Fibroblast of lung (primary cell): ENCODE results near the gene SDHAF1. TPM values are rescaled to one million over a fixed set of nuclear protein-coding genes. Genes with fewer than 3 reads are reported as not detected.

ENCODE experiments used
- DNase-seq, 2 donors: peaks; one replicate each; pipeline versions ENCODE4 v3.0.0 to v3.0.0-alpha.2; 2010; ENCODE audit warnings: low read depth in 2 of 2
- H2AFZ ChIP-seq: 2 replicates; pipeline ENCODE4 v1.5.1; 2012; ENCODE audit warnings: low read length, control low read depth, inconsistent platforms
- H3K27ac ChIP-seq: 2 replicates; pipeline ENCODE4 v1.5.1; 2011; ENCODE audit warnings: low read length, control low read depth; ENCODE audit not compliant: insufficient read depth
- H3K27me3 ChIP-seq: 2 replicates; pipeline ENCODE4 v1.5.1; 2011; ENCODE audit warnings: mild to moderate bottlenecking, low read length; ENCODE audit not compliant: control insufficient read depth, insufficient read depth
- H3K36me3 ChIP-seq: 2 replicates; pipeline ENCODE4 v1.5.1; 2011; ENCODE audit warnings: low read length; ENCODE audit not compliant: control insufficient read depth, insufficient read depth
- H3K4me1 ChIP-seq: 2 replicates; pipeline ENCODE4 v1.5.1; 2011; ENCODE audit warnings: low read length; ENCODE audit not compliant: control insufficient read depth, insufficient read depth; ENCODE audit errors: extremely low read depth
- H3K4me2 ChIP-seq: 2 replicates; pipeline ENCODE4 v1.5.1; 2011; ENCODE audit warnings: low read length, control low read depth; ENCODE audit not compliant: insufficient read depth; ENCODE audit errors: extremely low read depth
- H3K4me3 ChIP-seq, 4 experiments: fragments of 200-600 bp in 1 of 4; sonication (generic) in 1 of 4; replicated peaks in 1 of 4; 2 replicates each; pipeline ENCODE4 v1.5.1; 2011 to 2016; ENCODE audit warnings: low read length in 4 of 4, low read depth in 3 of 4, mild to moderate bottlenecking in 3 of 4, control low read depth in 2 of 4, inconsistent platforms in 1 of 4, mixed read lengths in 1 of 4; ENCODE audit not compliant: insufficient read depth in 1 of 4; ENCODE audit errors: control extremely low read depth in 1 of 4
- H3K79me2 ChIP-seq: 2 replicates; pipeline ENCODE4 v1.5.1; 2012; ENCODE audit warnings: mild to moderate bottlenecking, low read length, inconsistent platforms; ENCODE audit not compliant: control insufficient read depth, insufficient read depth
- H3K9ac ChIP-seq: 2 replicates; pipeline ENCODE4 v1.5.1; 2011; ENCODE audit warnings: mild to moderate bottlenecking, low read length, control low read depth; ENCODE audit not compliant: insufficient read depth
- H3K9me3 ChIP-seq: 2 replicates; pipeline ENCODE4 v1.5.1; 2012; ENCODE audit warnings: low read depth, low read length; ENCODE audit not compliant: control insufficient read depth, insufficient read depth
- H4K20me1 ChIP-seq: 2 replicates; pipeline ENCODE4 v1.5.1; 2011; ENCODE audit warnings: low read length; ENCODE audit not compliant: control insufficient read depth, insufficient read depth; ENCODE audit errors: extremely low read depth
- CTCF ChIP-seq, 2 donors: IDR thresholded peaks in 1 of 2; conservative IDR thresholded peaks in 1 of 2; 1 replicate in 1 of 2; 2 replicates in 1 of 2; pipeline ENCODE4 v1.5.1; 2011 to 2012; ENCODE audit warnings: low read length in 2 of 2, control low read depth in 1 of 2, inconsistent platforms in 1 of 2, low read depth in 1 of 2, mild to moderate bottlenecking in 1 of 2
- EZH2 ChIP-seq: IDR thresholded peaks from 2 replicates; pipeline ENCODE4 v1.5.1; 2012; ENCODE audit warnings: low read length, control low read depth, mild to moderate bottlenecking; ENCODE audit errors: missing control alignments
- polyA plus RNA-seq, 2 donors: library from polyadenylated mRNA; depleted of rRNA in 1 of 2; stranded (reverse) in 1 of 2; unstranded in 1 of 2; fragments of >200 nt; gene quantifications; 2 replicates each; pipeline ENCODE4 v1.2.1, GENCODE V29; 2011 to 2012; ENCODE audit warnings: missing spikeins in 1 of 2
- total RNA-seq: library from RNA; depleted of rRNA; stranded (reverse); fragments of >200 nt; gene quantifications from 2 replicates; pipeline ENCODE4 v1.2.1, GENCODE V29; 2014

Gene SDHAF1
- total and polyA plus RNA-seq, 2 donors (not counting 1 experiment from before 2014, with no cell fraction given): 6.4 to 7.8 TPM

- Histone ChIP-seq H3K9ac (no peak overlapping the region), H3K27me3 (no peaks in the 10 kb centered on the region), H3K4me1 (peaks cover 8% of the 10 kb centered on the region), H3K27ac (no peak overlapping the region), H2AFZ (no peak overlapping the region), H4K20me1 (no peaks in the 10 kb centered on the region), H3K4me3 (no peak overlapping the region), H3K79me2 (no peaks in the 10 kb centered on the region), H3K9me3 (no peaks in the 10 kb centered on the region), H3K4me2 (no peak overlapping the region), H3K36me3 (no peaks in the 10 kb centered on the region)
- no peak for DNase-seq
- TF ChIP-seq CTCF (conservative IDR thresholded peaks at IDR 0.05 in 1 of 2, IDR thresholded peaks at IDR 0.05 in 1 of 2; ENCODE audit: low read depth in 1 of 2, low read length in 2 of 2): no peak
- no peak for TF ChIP-seq EZH2
These were observed 49.0 kb downstream of the SDHAF1 start for GRCh38 chr19:36043952-36044351.

Other genes with a start within 250 kb of the SDHAF1 start
- 5.9 and 9.1 TPM in 2 replicates for gene U2AF1L4, start 249.8 kb upstream of the SDHAF1 start, total RNA-seq
- 11.9 and 13.8 TPM in 2 replicates for gene U2AF1L4, start 249.8 kb upstream of the SDHAF1 start, polyA plus RNA-seq
- gene PSENEN, start 249.5 kb upstream of the SDHAF1 start, total RNA-seq: 15.7 and 16.0 TPM in 2 replicates
- gene PSENEN, start 249.5 kb upstream of the SDHAF1 start, polyA plus RNA-seq: 31.4 and 35.5 TPM in 2 replicates
- gene LIN37, start 246.6 kb upstream of the SDHAF1 start, total RNA-seq: 6.4 and 10.0 TPM in 2 replicates
- 8.5 and 10.3 TPM in 2 replicates for gene LIN37, start 246.6 kb upstream of the SDHAF1 start, polyA plus RNA-seq
- gene HSPB6, start 238.2 kb upstream of the SDHAF1 start, total RNA-seq: 47.8 and 54.3 TPM in 2 replicates
- gene HSPB6, start 238.2 kb upstream of the SDHAF1 start, polyA plus RNA-seq: 53.1 and 71.0 TPM in 2 replicates
- gene PROSER3, start 237.0 kb upstream of the SDHAF1 start, total RNA-seq: 2.6 and 3.8 TPM in 2 replicates
- gene PROSER3, start 237.0 kb upstream of the SDHAF1 start, polyA plus RNA-seq: 8.1 and 12.9 TPM in 2 replicates
- gene ARHGAP33, start 219.6 kb upstream of the SDHAF1 start, total RNA-seq: 2.1 and 2.3 TPM in 2 replicates
- gene ARHGAP33, start 219.6 kb upstream of the SDHAF1 start, polyA plus RNA-seq: 0.58 and 1.7 TPM in 2 replicates
- not detected in 2 replicates for gene PRODH2, start 182.3 kb upstream of the SDHAF1 start, total RNA-seq
- gene PRODH2, start 182.3 kb upstream of the SDHAF1 start, polyA plus RNA-seq: not detected in 2 replicates
- not detected in 2 replicates for gene NPHS1, start 142.7 kb upstream of the SDHAF1 start, total RNA-seq
- gene NPHS1, start 142.7 kb upstream of the SDHAF1 start, polyA plus RNA-seq: not detected in 2 replicates
- under 0.01 TPM in 1 of 2 replicates, not detected in the other for gene KIRREL2, start 138.3 kb upstream of the SDHAF1 start, total RNA-seq
- not detected in 2 replicates for gene KIRREL2, start 138.3 kb upstream of the SDHAF1 start, polyA plus RNA-seq
- 0.99 and 2.6 TPM in 2 replicates for gene APLP1, start 126.6 kb upstream of the SDHAF1 start, total RNA-seq
- 3.7 and 4.1 TPM in 2 replicates for gene APLP1, start 126.6 kb upstream of the SDHAF1 start, polyA plus RNA-seq
- 2.3 and 2.6 TPM in 2 replicates for gene NFKBID, start 94.6 kb upstream of the SDHAF1 start, total RNA-seq
- gene NFKBID, start 94.6 kb upstream of the SDHAF1 start, polyA plus RNA-seq: 1.2 and 2.4 TPM in 2 replicates
- gene HCST, start 92.7 kb upstream of the SDHAF1 start, total RNA-seq: 1.0 and 2.0 TPM in 2 replicates
- 0.14 and 0.16 TPM in 2 replicates for gene HCST, start 92.7 kb upstream of the SDHAF1 start, polyA plus RNA-seq
- 0.26 TPM in 1 of 2 replicates, not detected in the other for gene TYROBP, start 86.9 kb upstream of the SDHAF1 start, total RNA-seq
- gene TYROBP, start 86.9 kb upstream of the SDHAF1 start, polyA plus RNA-seq: not detected in 2 replicates
- gene LRFN3, start 58.8 kb upstream of the SDHAF1 start, total RNA-seq: 2.6 and 3.1 TPM in 2 replicates
- 2.2 and 2.6 TPM in 2 replicates for gene LRFN3, start 58.8 kb upstream of the SDHAF1 start, polyA plus RNA-seq
- gene SYNE4, start 13.6 kb downstream of the SDHAF1 start, total RNA-seq: under 0.01 and 0.17 TPM in 2 replicates
- 0.07 and 0.12 TPM in 2 replicates for gene SYNE4, start 13.6 kb downstream of the SDHAF1 start, polyA plus RNA-seq
- 12.8 and 20.1 TPM in 2 replicates for gene ALKBH6, start 19.0 kb downstream of the SDHAF1 start, total RNA-seq
- gene ALKBH6, start 19.0 kb downstream of the SDHAF1 start, polyA plus RNA-seq: 19.5 and 21.0 TPM in 2 replicates
- 8.2 and 19.8 TPM in 2 replicates for gene CLIP3, start 37.7 kb downstream of the SDHAF1 start, total RNA-seq
- 14.7 and 15.0 TPM in 2 replicates for gene CLIP3, start 37.7 kb downstream of the SDHAF1 start, polyA plus RNA-seq
- gene THAP8, start 59.1 kb downstream of the SDHAF1 start, total RNA-seq: 3.6 and 5.1 TPM in 2 replicates
- 3.8 and 4.6 TPM in 2 replicates for gene THAP8, start 59.1 kb downstream of the SDHAF1 start, polyA plus RNA-seq
- gene WDR62, start 59.7 kb downstream of the SDHAF1 start, total RNA-seq: 0.26 and 2.8 TPM in 2 replicates
- 1.1 and 6.3 TPM in 2 replicates for gene WDR62, start 59.7 kb downstream of the SDHAF1 start, polyA plus RNA-seq
- gene OVOL3, start 116.0 kb downstream of the SDHAF1 start, total RNA-seq: not detected in 2 replicates
- gene OVOL3, start 116.0 kb downstream of the SDHAF1 start, polyA plus RNA-seq: not detected in 2 replicates
- gene POLR2I, start 119.7 kb downstream of the SDHAF1 start, total RNA-seq: 96.8 and 97.6 TPM in 2 replicates
- 36.1 and 58.4 TPM in 2 replicates for gene POLR2I, start 119.7 kb downstream of the SDHAF1 start, polyA plus RNA-seq
- 173 and 249 TPM in 2 replicates for gene TBCB, start 120.3 kb downstream of the SDHAF1 start, total RNA-seq
- 194 and 217 TPM in 2 replicates for gene TBCB, start 120.3 kb downstream of the SDHAF1 start, polyA plus RNA-seq
- 263 and 466 TPM in 2 replicates for gene CAPNS1, start 144.9 kb downstream of the SDHAF1 start, total RNA-seq
- 1,189 and 1,351 TPM in 2 replicates for gene CAPNS1, start 144.9 kb downstream of the SDHAF1 start, polyA plus RNA-seq
- gene COX7A1, start 157.3 kb downstream of the SDHAF1 start, total RNA-seq: 30.0 and 77.9 TPM in 2 replicates
- 17.8 and 42.5 TPM in 2 replicates for gene COX7A1, start 157.3 kb downstream of the SDHAF1 start, polyA plus RNA-seq
- 6.3 and 6.4 TPM in 2 replicates for gene ZNF565, start 219.5 kb downstream of the SDHAF1 start, total RNA-seq
- 2.4 and 4.3 TPM in 2 replicates for gene ZNF565, start 219.5 kb downstream of the SDHAF1 start, polyA plus RNA-seq
- 74.5 and 87.5 TPM in 2 replicates for gene ZNF146, start 219.9 kb downstream of the SDHAF1 start, total RNA-seq
- gene ZNF146, start 219.9 kb downstream of the SDHAF1 start, polyA plus RNA-seq: 84.8 and 92.5 TPM in 2 replicates